GM18507 (cell line): Measurements from ENCODE around the gene SDK1.
A peak's percentile ranks its signal among the peaks of the same experiment; 100 is the strongest.
"Not testable (repeated sequence)": the region's sequence is repeated elsewhere in the genome, so short reads cannot be mapped to it uniquely, and the experiment has no call there.

Source experiments
- DNase-seq: peaks from one replicate; pipeline ENCODE4 v3.0.0; 2011; ENCODE audit warnings: low read depth; ENCODE audit not compliant: insufficient read length; ENCODE audit errors: extremely low spot score
- FAIRE-seq: peaks from 2 replicates; lab custom pipeline; 2011; peaks lifted over from hg19 to GRCh38; lab: Jason Lieb, UNC

The SDK1 gene

DNA sequence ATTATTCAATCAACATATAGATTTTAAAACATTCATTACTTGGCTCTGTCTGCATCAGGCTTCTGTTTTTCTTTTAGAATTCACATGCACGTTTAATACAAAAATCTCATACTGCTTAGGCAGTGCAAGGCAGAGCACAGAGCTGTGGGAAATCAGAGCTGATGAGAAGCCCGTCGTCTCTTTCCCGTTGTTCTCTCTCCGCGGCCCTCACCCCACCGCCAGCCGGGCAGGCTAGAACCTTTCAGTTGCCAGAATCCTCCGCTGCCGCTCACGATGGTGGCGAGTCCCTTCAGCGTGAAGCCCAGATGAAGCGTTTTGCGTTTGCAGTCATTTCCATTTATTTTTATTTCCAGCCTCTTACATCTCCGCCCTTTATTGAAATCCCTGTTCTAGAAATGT, 648.2 kb downstream of the SDK1 start:
- no peak for DNase-seq

DNA sequence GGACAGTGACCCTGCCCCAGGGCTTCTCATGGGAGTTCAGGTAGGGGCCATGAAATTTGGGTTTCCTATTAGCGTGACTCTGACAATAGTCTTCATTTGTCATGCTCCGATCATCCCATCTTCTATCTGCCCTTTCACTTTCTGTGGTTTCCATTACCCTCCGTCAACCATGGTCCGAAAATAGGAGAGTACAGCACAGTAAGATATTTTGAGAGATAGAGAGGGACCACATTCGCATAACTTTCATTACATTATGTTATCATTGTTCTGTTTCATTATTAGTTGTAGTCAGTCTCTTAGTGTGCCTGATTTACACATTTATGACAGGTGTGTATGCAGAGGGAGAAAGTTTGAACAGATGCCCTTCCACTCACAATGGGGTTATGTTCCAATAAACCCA, 649.2 kb downstream of the SDK1 start:
- DNase-seq, result peak; percentile 20
- FAIRE-seq, result peak; percentile 68

More for the DNA sequence above, 648.2 kb downstream of the SDK1 start:
- no peak for FAIRE-seq

DNA sequence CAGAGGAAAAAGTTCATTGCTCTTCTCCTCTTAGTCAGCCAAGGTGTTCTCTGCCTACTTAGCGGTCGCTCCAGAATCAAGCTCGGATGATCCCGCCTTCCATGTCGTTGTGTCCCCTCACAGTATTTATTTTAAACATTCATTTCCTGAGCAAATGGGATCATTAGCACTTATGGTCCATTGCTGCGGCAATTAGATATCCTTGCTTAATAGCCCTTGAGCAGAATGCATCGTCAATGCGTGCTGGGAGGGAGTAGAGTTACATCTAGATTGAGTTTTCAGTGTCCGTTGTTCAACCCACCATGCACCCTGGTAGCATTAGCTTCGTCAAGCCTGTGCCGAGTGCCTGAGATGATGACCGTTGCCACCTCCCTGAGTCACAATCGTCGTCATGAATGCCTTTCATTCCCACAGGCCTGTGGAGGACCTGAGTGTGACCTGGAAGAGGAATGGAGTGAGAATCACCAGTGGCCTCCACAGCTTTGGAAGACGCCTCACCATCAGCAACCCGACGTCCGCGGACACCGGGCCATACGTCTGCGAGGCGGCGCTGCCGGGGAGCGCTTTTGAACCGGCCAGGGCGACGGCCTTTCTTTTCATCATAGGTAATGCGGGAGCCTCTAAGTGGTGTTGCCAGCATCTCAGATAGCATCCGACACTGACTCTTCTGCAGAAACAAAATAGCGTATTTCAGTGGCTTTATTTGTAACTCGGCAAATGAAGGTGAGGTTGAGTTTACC, 650.4 kb downstream of the SDK1 start:
- DNase-seq, result no peak
- FAIRE-seq, result no peak

GRCh38 chr7:3953133-3953532, 652.1 kb downstream of the SDK1 start:
- DNase-seq (no peak), FAIRE-seq (no peak)

- FAIRE-seq (no peak), DNase-seq (no peak)
Observed at GRCh38 chr7:3953946-3954345, 652.9 kb downstream of the SDK1 start.

DNA sequence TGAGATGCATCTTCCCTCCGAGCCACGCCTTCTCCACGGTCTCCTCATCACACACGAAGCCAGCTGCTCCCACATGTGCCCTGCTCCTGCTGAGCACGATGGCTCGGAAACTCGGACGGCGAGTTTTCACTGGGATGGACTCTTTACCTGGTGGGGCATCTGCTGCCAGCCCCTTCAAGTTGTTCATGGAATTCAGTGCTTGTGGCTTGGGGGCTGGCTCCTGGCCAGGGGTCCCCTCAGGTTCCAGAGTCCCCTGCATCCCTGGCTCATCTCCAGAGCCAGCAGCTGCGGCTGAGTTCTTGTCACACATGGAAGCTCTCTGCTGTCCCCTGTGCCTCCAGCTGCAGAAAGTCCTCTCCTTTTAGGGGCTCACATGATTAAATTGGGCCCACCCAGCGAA, 654.0 kb downstream of the SDK1 start:
- no peak for FAIRE-seq
- no peak for DNase-seq

DNA sequence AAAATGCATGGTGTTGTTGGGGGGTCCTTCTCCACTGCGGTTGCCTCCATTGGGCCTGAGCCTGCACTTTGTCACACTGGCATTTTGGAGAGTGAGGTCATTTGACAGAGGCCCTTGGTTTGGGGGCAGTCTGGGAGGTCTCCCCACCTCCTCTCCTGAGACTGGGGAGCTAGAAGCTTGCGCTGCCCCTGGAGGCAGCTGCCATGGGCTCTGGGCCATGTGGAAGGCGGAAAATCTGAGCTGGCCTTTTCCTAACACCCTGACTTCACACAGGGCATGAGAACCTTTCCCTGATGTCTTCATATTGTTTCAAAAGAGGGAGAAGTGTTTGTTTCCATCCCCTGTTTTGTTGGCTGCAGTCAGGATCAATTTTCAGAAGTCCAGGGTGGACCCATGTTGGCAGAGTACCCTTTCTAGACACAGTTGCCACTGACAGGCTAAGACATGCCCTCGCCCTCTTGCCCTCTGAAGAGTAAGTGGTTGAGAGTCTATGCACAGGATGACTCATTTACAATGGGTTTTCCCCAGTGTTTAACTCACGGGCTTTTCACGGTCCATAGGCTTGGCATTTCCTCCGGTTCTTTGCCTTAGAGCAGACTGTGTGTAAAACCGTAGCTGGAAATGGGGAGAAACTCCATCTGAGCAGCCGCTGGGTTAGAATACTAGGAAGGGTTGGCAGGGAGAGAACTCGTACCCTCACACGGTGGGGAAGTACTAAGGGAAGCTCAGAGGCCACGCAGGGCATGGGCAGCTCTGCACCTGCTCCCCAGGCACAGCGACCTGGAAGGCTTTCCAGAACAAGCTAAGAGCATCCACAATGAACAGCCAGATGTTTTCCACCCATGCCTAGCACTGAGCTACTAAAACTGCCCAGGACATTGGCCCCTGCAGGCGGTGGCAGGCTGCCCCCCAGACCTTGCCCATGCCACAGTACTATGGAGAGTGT, 655.0 kb downstream of the SDK1 start:
- DNase-seq (peak; percentile 28), FAIRE-seq (peak; percentile 93)

GRCh38 chr7:3956949-3957348, 655.9 kb downstream of the SDK1 start:
- DNase-seq (peak; percentile 22), FAIRE-seq (peak; percentile 90)

DNA sequence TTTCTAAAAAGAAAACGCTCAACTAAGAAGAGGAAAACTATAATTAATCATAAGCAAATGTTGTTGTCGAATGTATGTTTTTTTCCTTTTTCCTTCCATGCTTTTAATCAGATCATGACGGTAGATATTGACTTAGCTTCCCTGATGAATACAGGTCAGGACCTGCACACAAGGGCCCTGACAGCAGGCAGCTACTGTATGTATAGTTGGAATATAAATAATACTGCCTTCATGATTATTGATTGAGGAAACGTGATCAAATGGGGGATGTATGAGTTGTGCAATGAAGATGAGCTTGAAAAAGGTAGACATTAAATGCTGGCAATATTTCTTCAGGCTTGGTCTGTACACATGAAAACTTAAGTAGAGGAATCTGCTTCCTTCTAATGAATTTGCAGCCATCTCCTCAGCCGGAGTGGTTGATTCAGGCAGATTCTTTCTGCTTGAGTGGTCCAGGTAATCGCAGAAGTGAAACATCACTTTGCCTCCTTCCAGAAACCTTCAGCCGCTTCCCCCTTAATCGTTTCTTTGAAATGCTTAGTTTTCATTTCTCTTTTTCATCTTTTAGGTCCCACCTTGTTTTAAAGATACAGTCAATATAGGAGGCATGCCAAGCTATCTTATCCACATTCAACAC, 656.5 kb downstream of the SDK1 start:
- peak; percentile 29 for DNase-seq
- FAIRE-seq, result peak; percentile 92

GRCh38 chr7:3958109-3958483, 657.0 kb downstream of the SDK1 start:
- DNase-seq (no peak), FAIRE-seq (no peak)

DNA sequence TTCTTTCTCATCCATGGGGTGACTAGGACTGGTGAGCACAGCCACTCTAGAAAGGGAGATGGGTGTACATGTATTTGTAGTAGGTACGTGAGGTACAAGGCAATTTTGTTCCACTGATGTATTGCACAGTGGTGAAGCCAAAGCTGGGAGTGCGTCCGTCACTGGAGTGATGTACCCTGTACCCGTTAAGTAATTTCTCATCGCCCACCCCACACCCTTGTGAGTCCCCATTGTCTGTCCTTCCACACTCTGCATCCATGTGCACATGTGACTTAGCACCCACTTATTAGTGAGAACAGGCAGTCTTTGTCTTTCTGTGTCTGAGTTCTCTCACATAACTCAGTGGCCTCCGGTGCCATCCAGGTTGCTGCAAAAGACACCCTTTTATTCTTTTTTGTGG, 658.3 kb downstream of the SDK1 start:
- no peak for DNase-seq
- no peak for FAIRE-seq

- FAIRE-seq, result no peak
Observed at GRCh38 chr7:3960050-3960763, 659.2 kb downstream of the SDK1 start.

GRCh38 chr7:3960942-3961341, 659.9 kb downstream of the SDK1 start:
- FAIRE-seq, result no peak
- no peak for DNase-seq

More at GRCh38 chr7:3960050-3960763, 659.2 kb downstream of the SDK1 start:
- no peak for DNase-seq

DNA sequence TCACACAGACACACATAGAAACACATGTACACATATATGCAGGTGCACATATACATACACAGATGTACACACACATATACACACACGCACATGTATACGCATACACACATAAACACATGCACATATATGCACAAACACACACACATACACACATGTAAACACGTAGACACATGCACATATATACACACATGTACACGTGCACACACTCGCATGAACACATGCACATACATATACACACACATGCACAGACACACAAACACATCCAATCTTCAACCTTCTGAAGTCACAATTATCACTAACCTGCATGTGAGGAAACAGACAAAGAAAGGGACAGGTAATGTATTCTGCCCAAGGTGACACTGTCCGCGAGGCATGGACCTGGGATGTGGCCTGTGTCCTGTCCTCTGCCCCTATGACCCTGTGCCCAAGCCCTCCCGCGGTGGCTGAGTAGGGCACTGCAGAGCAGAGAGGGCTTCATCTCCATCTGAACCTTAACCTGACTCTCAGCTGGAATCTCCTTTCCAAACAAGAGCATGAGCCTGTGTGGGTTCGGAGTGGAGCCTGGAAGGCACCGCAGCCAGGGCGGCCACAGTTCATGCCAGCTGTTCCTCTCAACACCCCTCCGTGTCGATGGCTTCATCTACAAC, 660.9 kb downstream of the SDK1 start:
- FAIRE-seq (no peak), DNase-seq (no peak)

DNA sequence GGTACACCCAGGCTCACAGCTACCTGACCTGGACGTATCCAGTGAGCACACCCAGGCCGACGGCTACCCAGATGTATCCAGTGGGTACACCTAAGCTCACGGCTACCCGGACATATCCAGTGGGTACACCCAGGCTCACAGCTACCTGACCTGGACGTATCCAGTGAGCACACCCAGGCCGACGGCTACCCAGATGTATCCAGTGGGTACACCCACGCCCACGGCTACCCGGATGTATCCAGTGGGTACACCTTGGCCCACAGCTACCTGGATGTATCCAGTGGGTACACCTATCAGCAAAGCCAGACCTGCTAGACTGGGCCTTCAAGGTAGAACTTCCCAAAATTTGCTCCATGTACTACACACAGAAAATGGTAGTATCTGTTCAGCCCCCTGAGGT, 662.7 kb downstream of the SDK1 start:
- not testable (repeated sequence) for FAIRE-seq, DNase-seq

DNA sequence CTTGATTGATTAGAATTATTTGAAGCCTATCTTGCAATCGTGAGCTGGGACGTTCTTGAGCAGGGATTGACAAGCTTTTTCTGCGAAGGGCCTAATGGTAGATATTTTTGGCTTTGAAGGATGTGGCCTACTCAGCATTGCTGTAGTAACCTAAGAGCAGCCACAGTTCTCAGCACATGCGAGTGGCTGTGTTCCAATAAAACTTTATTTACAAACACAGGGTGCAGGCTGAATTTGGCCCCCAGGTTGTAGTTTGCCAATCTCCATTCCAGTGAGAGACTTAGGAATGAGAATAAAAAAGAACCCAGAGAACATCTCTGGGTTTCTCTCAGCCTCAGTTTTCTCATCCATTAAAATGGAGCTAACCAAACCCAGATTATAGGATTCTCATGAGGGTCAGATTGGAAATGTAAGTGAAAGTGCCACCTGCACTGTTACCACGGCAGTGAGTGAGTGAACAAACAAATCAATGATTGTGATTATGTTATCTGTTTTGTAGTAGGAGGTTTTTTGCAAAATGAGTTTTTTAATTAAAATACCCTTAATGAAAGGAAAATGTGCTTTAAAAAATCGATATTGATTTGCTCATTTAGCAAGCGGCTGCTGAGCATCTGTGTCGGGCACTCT, 664.0 kb downstream of the SDK1 start:
- FAIRE-seq (no peak), DNase-seq (no peak)

DNA sequence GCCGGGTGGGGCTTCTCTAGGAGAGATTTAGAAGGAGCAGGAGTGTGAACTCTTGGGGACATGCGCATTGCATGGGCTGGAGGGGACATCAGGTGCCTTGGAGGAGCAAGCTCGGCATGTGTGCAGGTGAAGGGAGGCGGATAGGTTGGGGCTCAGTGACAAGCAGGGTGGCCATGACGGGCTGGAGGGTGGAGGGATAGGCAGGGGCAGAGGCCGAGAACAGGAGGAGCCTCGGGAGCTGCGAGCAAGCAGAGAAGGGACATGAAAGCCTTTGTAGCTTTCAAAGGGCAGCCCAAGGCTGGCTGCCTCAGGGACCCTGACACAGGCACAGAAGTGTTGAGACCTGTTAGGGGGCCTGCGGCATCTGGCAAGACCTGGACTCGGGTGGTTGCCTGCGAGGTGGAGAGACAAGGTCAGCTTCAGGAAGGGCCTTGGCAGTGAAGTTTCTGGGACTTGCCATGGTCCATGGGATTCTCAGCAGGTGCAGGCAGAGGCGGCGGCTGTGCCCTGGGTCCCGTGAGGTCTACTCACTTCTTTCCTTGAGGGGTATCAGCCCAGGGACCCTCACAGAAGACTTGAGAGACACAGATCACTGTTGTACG, 664.8 kb downstream of the SDK1 start:
- DNase-seq, result no peak
- no peak for FAIRE-seq

- FAIRE-seq (no peak), DNase-seq (no peak)
Observed at GRCh38 chr7:3968234-3968633, 667.2 kb downstream of the SDK1 start.
